IMR-90 (cell line): ENCODE results near the gene PGBD5. TPM values are rescaled to one million over a fixed set of nuclear protein-coding genes. Genes with fewer than 3 reads are reported as not detected.

Experiments
- ATAC-seq: fragments of 200-7000 bp; cut with Tn5 transposase; 2 replicates; pipeline ENCODE4 v1.9.1; 2020; ENCODE audit warnings: low read depth, mild to moderate bottlenecking, moderate library complexity
- BruUV-seq: library from RNA; stranded (reverse); fragments of 400-500 nt; replicated peaks from 2 replicates; lab custom pipeline; 2021; lab: Mats Ljungman, UMichigan
- CTCF ChIA-PET: fragments of 300-600 bp; formaldehyde crosslinking; extraction: SDS; loops from one replicate; lab custom pipeline; 2021; ENCODE audit warnings: antibody characterized with exemption; lab: Yijun Ruan, JAX
- POLR2A ChIA-PET: fragments of 300-600 bp; sonication (Branson Sonifier 250); formaldehyde crosslinking; loops from one replicate; lab custom pipeline; 2022; ENCODE audit warnings: antibody characterized with exemption; ENCODE audit not compliant: unreplicated experiment; lab: Charles Lee
- DNase-seq: peaks from one replicate; pipeline ENCODE4 v3.0.0; 2013
- H2AFZ ChIP-seq: replicated peaks from 2 replicates; pipeline ENCODE3; 2013; ENCODE audit warnings: low read length, mild to moderate bottlenecking; ENCODE audit not compliant: poor library complexity
- H2AK5ac ChIP-seq: 2 replicates; pipeline ENCODE4 v1.6.1; 2013; ENCODE audit warnings: low read depth, low read length, inconsistent platforms
- H2AK9ac ChIP-seq: replicated peaks from 2 replicates; pipeline ENCODE3; 2013; ENCODE audit warnings: mild to moderate bottlenecking, low read depth, low read length, moderate library complexity; ENCODE audit not compliant: poor library complexity
- H2BK120ac ChIP-seq: 2 replicates; pipeline ENCODE4 v1.6.1; 2013; ENCODE audit warnings: low read depth, low read length, inconsistent platforms
- H2BK15ac ChIP-seq: 3 replicates; pipeline ENCODE4 v1.6.1; 2013; ENCODE audit warnings: low read depth, low read length, inconsistent platforms
- H2BK20ac ChIP-seq: 2 replicates; pipeline ENCODE4 v1.6.1; 2013; ENCODE audit warnings: low read depth, mild to moderate bottlenecking, inconsistent platforms, low read length, moderate library complexity
- H2BK5ac ChIP-seq: 2 replicates; pipeline ENCODE4 v1.6.1; 2013; ENCODE audit warnings: mild to moderate bottlenecking, low read depth, low read length, inconsistent platforms; ENCODE audit not compliant: poor library complexity, severe bottlenecking
- H3K14ac ChIP-seq: replicated peaks from 2 replicates; pipeline ENCODE4 v1.6.1; 2013; ENCODE audit warnings: low read depth, low read length, inconsistent platforms
- H3K18ac ChIP-seq: 2 replicates; pipeline ENCODE4 v1.6.1; 2013; ENCODE audit warnings: low read depth, low read length, control low read depth
- H3K23ac ChIP-seq: 2 replicates; pipeline ENCODE4 v1.6.1; 2013; ENCODE audit warnings: low read depth, low read length, inconsistent platforms
- H3K27ac ChIP-seq: 2 replicates; pipeline ENCODE4 v1.5.1; 2013; ENCODE audit warnings: mild to moderate bottlenecking, control low read depth, low read length; ENCODE audit not compliant: insufficient read depth
- H3K27me3 ChIP-seq: 2 replicates; pipeline ENCODE4 v1.6.1; 2013; ENCODE audit warnings: low read length; ENCODE audit not compliant: control insufficient read depth, insufficient read depth
- H3K36me3 ChIP-seq: 2 replicates; pipeline ENCODE4 v1.6.1; 2013; ENCODE audit warnings: low read length, mixed read lengths; ENCODE audit not compliant: control insufficient read depth, insufficient read depth
- H3K4ac ChIP-seq: 2 replicates; pipeline ENCODE4 v1.6.1; 2013; ENCODE audit warnings: low read depth, low read length, inconsistent platforms
- H3K4me1 ChIP-seq: 2 replicates; pipeline ENCODE4 v1.6.1; 2013; ENCODE audit warnings: low read length, mixed read lengths; ENCODE audit not compliant: control insufficient read depth, insufficient read depth
- H3K4me2 ChIP-seq: 2 replicates; pipeline ENCODE4 v1.6.1; 2013; ENCODE audit warnings: low read depth, mild to moderate bottlenecking, control low read depth, low read length, moderate library complexity
- H3K4me3 ChIP-seq: 2 replicates; pipeline ENCODE4 v1.5.1; 2013; ENCODE audit warnings: low read depth, mild to moderate bottlenecking, control low read depth, low read length, moderate library complexity; ENCODE audit not compliant: insufficient read depth
- H3K56ac ChIP-seq: 2 replicates; pipeline ENCODE4 v1.6.1; 2013; ENCODE audit warnings: low read length, inconsistent platforms; ENCODE audit not compliant: insufficient read depth; ENCODE audit errors: extremely low read depth
- H3K79me1 ChIP-seq, 2 experiments: 2 replicates each; pipeline ENCODE4 v1.6.1; 2013; ENCODE audit warnings: low read length in 2 of 2, inconsistent platforms in 1 of 2, low read depth in 1 of 2
- H3K9ac ChIP-seq: 2 replicates; pipeline ENCODE4 v1.6.1; 2013; ENCODE audit warnings: low read depth, low read length, control low read depth
- H3K9me1 ChIP-seq: 2 replicates; pipeline ENCODE4 v1.6.1; 2013; ENCODE audit warnings: low read length, inconsistent platforms; ENCODE audit not compliant: insufficient read depth
- H3K9me3 ChIP-seq: 2 replicates; pipeline ENCODE4 v1.6.1; 2013; ENCODE audit warnings: low read length; ENCODE audit not compliant: control insufficient read depth, insufficient read depth
- H4K20me1 ChIP-seq: 2 replicates; pipeline ENCODE4 v1.6.1; 2013; ENCODE audit warnings: low read length, inconsistent platforms; ENCODE audit not compliant: insufficient read depth
- H4K5ac ChIP-seq: 2 replicates; pipeline ENCODE4 v1.6.1; 2013; ENCODE audit warnings: mild to moderate bottlenecking, low read depth, low read length, control low read depth
- H4K8ac ChIP-seq, 2 experiments: 2 replicates each; pipeline ENCODE4 v1.6.1; 2013; ENCODE audit warnings: low read depth in 2 of 2, low read length in 2 of 2, control low read depth in 1 of 2, inconsistent platforms in 1 of 2
- H4K91ac ChIP-seq: 2 replicates; pipeline ENCODE4 v1.6.1; 2013; ENCODE audit warnings: low read depth, low read length, inconsistent platforms; ENCODE audit not compliant: insufficient read depth
- CEBPB ChIP-seq: IDR thresholded peaks from 2 replicates; pipeline ENCODE4 v1.6.1; 2012; ENCODE audit warnings: low read depth, low read length, improper control_type of control experiment
- CHD1 ChIP-seq: IDR thresholded peaks from 2 replicates; pipeline ENCODE4 v1.6.1; 2012; ENCODE audit warnings: low read depth, low read length, improper control_type of control experiment
- CTCF ChIP-seq: conservative IDR thresholded peaks from 2 replicates; pipeline ENCODE4 v1.5.1; 2012; ENCODE audit warnings: mild to moderate bottlenecking, low read depth, low read length, improper control_type of control experiment
- ELK1 ChIP-seq: fragments of 150-350 bp; IDR thresholded peaks from 2 replicates; pipeline ENCODE4 v1.6.1; 2016; ENCODE audit warnings: low read depth, mild to moderate bottlenecking, low read length, moderate library complexity, borderline replicate concordance
- FOS ChIP-seq: fragments of 150-350 bp; IDR thresholded peaks from 2 replicates; pipeline ENCODE4 v1.6.1; 2016; ENCODE audit warnings: low read depth, low read length
- MAFK ChIP-seq: IDR thresholded peaks from 2 replicates; pipeline ENCODE4 v1.6.1; 2012; ENCODE audit warnings: low read depth, low read length, improper control_type of control experiment
- MAZ ChIP-seq: IDR thresholded peaks from 2 replicates; pipeline ENCODE4 v1.6.1; 2012; ENCODE audit warnings: low read depth, mild to moderate bottlenecking, low read length, improper control_type of control experiment, moderate library complexity, borderline replicate concordance
- MXI1 ChIP-seq: IDR thresholded peaks from 2 replicates; pipeline ENCODE4 v1.6.1; 2012; ENCODE audit warnings: low read depth, mild to moderate bottlenecking, low read length, moderate library complexity, borderline replicate concordance
- NFE2L2 ChIP-seq: fragments of 150-350 bp; IDR thresholded peaks from 2 replicates; pipeline ENCODE4 v1.6.1; 2016; ENCODE audit warnings: low read depth, mild to moderate bottlenecking, low read length
- POLR2A ChIP-seq: IDR thresholded peaks from 2 replicates; pipeline ENCODE4 v1.6.1; 2012; ENCODE audit warnings: mild to moderate bottlenecking, low read depth, low read length
- RAD21 ChIP-seq: IDR thresholded peaks from 2 replicates; pipeline ENCODE4 v1.6.1; 2012; ENCODE audit warnings: low read length, improper control_type of control experiment
- RCOR1 ChIP-seq: IDR thresholded peaks from 2 replicates; pipeline ENCODE4 v1.6.1; 2012; ENCODE audit warnings: mild to moderate bottlenecking, low read length, improper control_type of control experiment; ENCODE audit not compliant: insufficient replicate concordance
- RFX5 ChIP-seq: IDR thresholded peaks from 2 replicates; pipeline ENCODE4 v1.8.0; 2012; ENCODE audit warnings: low read depth, mild to moderate bottlenecking, low read length, moderate library complexity
- SMC3 ChIP-seq: fragments of 150-350 bp; IDR thresholded peaks from 2 replicates; pipeline ENCODE4 v1.6.1; 2016; ENCODE audit warnings: low read depth, mild to moderate bottlenecking, antibody characterized with exemption, low read length, moderate library complexity
- USF2 ChIP-seq: fragments of 150-350 bp; IDR thresholded peaks from 2 replicates; pipeline ENCODE4 v1.6.1; 2017; ENCODE audit warnings: mild to moderate bottlenecking, antibody characterized with exemption, low read length, low read depth
- WGBS, 2 experiments: methylation state at CpG; one replicate each; pipeline versions ENCODE4 v1.1.5 to v1.1.7; 2013; ENCODE audit warnings: missing lambda C conversion rate in 2 of 2; ENCODE audit not compliant: insufficient read length in 1 of 2; ENCODE audit errors: extremely low coverage in 2 of 2; 5-methylcytosine and 5-hydroxymethylcytosine counted together
- dilution Hi-C: fragments of 300-500 bp; cut with HindIII; formaldehyde crosslinking; loops from one replicate; pipeline ENCODE4 v1.14.3; 2018; ENCODE audit warnings: low sequenced_read_pairs; ENCODE audit not compliant: unreplicated experiment
- in situ Hi-C: fragments of 300-500 bp; cut with MboI; formaldehyde crosslinking; loops from 3 replicates; pipeline ENCODE4 v1.14.3; 2019; ENCODE audit warnings: low sequenced_read_pairs, inconsistent platforms, mixed read lengths
- intact Hi-C: fragments of 100-400 bp; cut with micrococcal nuclease; formaldehyde crosslinking; loops from 2 replicates; pipeline ENCODE4 v1.10.0; 2022
- polyA plus RNA-seq, 3 experiments: library from polyadenylated mRNA; depleted of rRNA; stranded (reverse); fragments of >200 nt; gene quantifications; 2 replicates each; pipeline ENCODE4 v1.2.3, GENCODE V29; 2012; ENCODE audit warnings: low replicate concordance in 1 of 3
- total RNA-seq: library from RNA; depleted of rRNA; stranded (reverse); fragments of >200 nt; gene quantifications from 2 replicates; pipeline ENCODE4 v1.2.3, GENCODE V29; 2012

Gene PGBD5
- total and polyA plus RNA-seq, 2 of the 4 experiments (the other 2 are of a cell fraction), result 0.18 to 0.36 TPM

DNA sequence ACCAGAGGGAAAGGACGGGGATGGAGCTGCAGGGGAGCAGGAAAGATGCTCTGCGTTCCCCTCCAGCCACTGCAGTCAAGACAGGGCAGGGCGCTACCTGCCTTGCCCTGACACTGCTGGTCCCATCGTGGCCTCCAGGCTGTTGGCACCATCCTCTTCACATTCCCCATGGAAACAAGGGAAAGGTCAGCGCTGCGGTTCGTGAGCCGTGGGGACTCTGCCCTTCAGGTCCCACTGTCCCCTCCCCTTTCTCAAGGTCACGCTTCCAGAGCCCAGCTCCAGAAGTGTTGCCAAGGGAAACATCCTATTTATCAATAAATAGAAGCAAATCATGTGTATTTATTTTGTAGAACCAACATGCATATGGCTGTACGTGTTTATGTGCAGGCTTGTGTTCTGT lies 56.0 kb downstream of the PGBD5 start:
- intact Hi-C loops (no loop called here), dilution Hi-C loops (no loop called here), in situ Hi-C loops (no loop called here)
- no peak for TF ChIP-seq MAZ
- TF ChIP-seq SMC3, result no peak
- no peak for TF ChIP-seq USF2
- no peak for TF ChIP-seq CHD1
- TF ChIP-seq RAD21, result no peak
- no peak for TF ChIP-seq MAFK
- no peak for TF ChIP-seq POLR2A
- TF ChIP-seq RFX5, result no peak
- TF ChIP-seq CEBPB, result no peak
- TF ChIP-seq FOS, result no peak
- TF ChIP-seq ELK1, result no peak
- no peak for TF ChIP-seq NFE2L2
- no peak for TF ChIP-seq CTCF
- no peak for TF ChIP-seq MXI1
- no peak for TF ChIP-seq RCOR1
- Histone ChIP-seq H2AK9ac (no peak overlapping the region), H3K4me2 (no peak overlapping the region), H3K9ac (no peak overlapping the region), H3K27me3 (no peaks in the 10 kb centered on the region; the same call in 1 of the 2 replicates), H2BK120ac (no peak overlapping the region), H3K4me1 (no peaks in the 10 kb centered on the region), H3K4me3 (no peak overlapping the region), H4K8ac (no peak overlapping the region), H3K23ac (no peak overlapping the region), H3K36me3 (no peaks in the 10 kb centered on the region), H4K91ac (no peak overlapping the region), H3K9me3 (no peaks in the 10 kb centered on the region), H2AK5ac (no peak overlapping the region), H3K79me1 (no peaks in the 10 kb centered on the region), H4K20me1 (no peaks in the 10 kb centered on the region), H4K5ac (no peak overlapping the region), H3K18ac (no peak overlapping the region), H3K4ac (no peak overlapping the region), H3K14ac (no peak overlapping the region), H3K27ac (no peak overlapping the region), H2BK5ac (no peak overlapping the region), H2BK20ac (no peak overlapping the region), H2BK15ac (no peak overlapping the region), H3K9me1 (no peaks in the 10 kb centered on the region), H3K56ac (no peak overlapping the region), H2AFZ (no peak overlapping the region)
- no CpG with 5 or more reads among the region's 10 CpGs for WGBS, 2 experiments
- ATAC-seq (no peak), DNase-seq (no peak)
- POLR2A ChIA-PET, result no interaction called here
- BruUV-seq, result no TSS peak
- CTCF ChIA-PET, result no interaction called here
